MM.1S (cell line): Measurements from ENCODE around the gene UTP4.

Experiments
- CTCF ChIP-seq: fragments of 300-600 bp; sonication (generic); IDR thresholded peaks from 2 replicates; pipeline ENCODE4 v1.5.1; 2016; ENCODE audit warnings: antibody characterized with exemption, low read length, mixed read lengths
- EZH2 ChIP-seq: fragments of 300-600 bp; sonication (generic); optimal IDR thresholded peaks from 2 replicates; pipeline ENCODE3; 2017; ENCODE audit warnings: low read depth, mild to moderate bottlenecking, antibody characterized with exemption, low read length, mixed read lengths

DNA sequence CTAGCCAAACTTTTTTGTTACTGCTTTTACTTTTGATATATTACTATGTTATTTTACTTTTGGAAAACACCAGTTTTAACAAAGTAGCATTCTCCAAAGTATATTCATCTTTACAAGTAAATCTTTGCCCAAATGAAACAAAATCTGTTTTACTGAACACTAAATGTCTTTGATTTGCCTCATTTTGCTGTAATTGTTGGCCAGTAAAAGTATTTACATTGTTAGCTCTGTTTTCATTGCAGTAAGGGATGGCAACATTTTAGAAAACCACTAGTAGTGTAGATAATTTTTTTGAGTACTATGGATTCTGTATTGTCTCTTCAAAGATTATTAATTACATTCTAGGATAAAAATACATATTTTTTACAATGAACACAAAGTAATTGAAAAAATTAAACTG, 65.1 kb downstream of the UTP4 start:
- TF ChIP-seq CTCF (no peak), EZH2 (no peak)
